Activated CD4-positive, alpha-beta T cell treated with anti-CD3 and anti-CD28 coated beads, Interleukin-10, Interleukin-2, amounts not matched to agents 100 ng/mL and 50 ng/mL, durations not matched to agents 16 hours and 8 hours (primary cell): ENCODE measurements around the gene FEN1.

Experiments used
- DNase-seq: peaks from one replicate; pipeline ENCODE4 v3.0.0-alpha.2; 2020

The FEN1 gene

GRCh38 chr11:61776561-61777075, 16.1 kb upstream of the FEN1 start:
- peak; percentile 76 for DNase-seq

- DNase-seq = peak; percentile 54
Measured at GRCh38 chr11:61777234-61778090, 15.2 kb upstream of the FEN1 start.

GRCh38 chr11:61778357-61778886, 14.3 kb upstream of the FEN1 start:
- no peak for DNase-seq

- DNase-seq = no peak
Measured at GRCh38 chr11:61778920-61779650, 13.6 kb upstream of the FEN1 start.

GRCh38 chr11:61779666-61780525, 12.8 kb upstream of the FEN1 start:
- no peak for DNase-seq

GRCh38 chr11:61780581-61781162, 12.0 kb upstream of the FEN1 start:
- DNase-seq = no peak

- no peak for DNase-seq
Measured at GRCh38 chr11:61781585-61781984, 11.1 kb upstream of the FEN1 start.

GRCh38 chr11:61782299-61782698, 10.4 kb upstream of the FEN1 start:
- DNase-seq = no peak

- no peak for DNase-seq
Measured at GRCh38 chr11:61782841-61783240, 9.9 kb upstream of the FEN1 start.

- no peak for DNase-seq
Measured at GRCh38 chr11:61783717-61784505, 8.8 kb upstream of the FEN1 start.

GRCh38 chr11:61784506-61784805, 8.3 kb upstream of the FEN1 start:
- no peak for DNase-seq

GRCh38 chr11:61785837-61786402, 6.8 kb upstream of the FEN1 start:
- DNase-seq = no peak

- DNase-seq = peak; percentile 27
Measured at GRCh38 chr11:61787928-61788491, 4.7 kb upstream of the FEN1 start.

- DNase-seq = peak; percentile 58
Measured at GRCh38 chr11:61791737-61792309, 888 bp upstream of the FEN1 start.

GRCh38 chr11:61793083-61793828, 545 bp downstream of the FEN1 start:
- no peak for DNase-seq

- no peak for DNase-seq
Measured at GRCh38 chr11:61793829-61794204, 1.1 kb downstream of the FEN1 start.

GRCh38 chr11:61794579-61794978, 1.9 kb downstream of the FEN1 start:
- no peak for DNase-seq

GRCh38 chr11:61795459-61795858, 2.7 kb downstream of the FEN1 start:
- DNase-seq = no peak

- DNase-seq = no peak
Measured at GRCh38 chr11:61795876-61796526, 3.3 kb downstream of the FEN1 start.
